Spleen (tissue), 11 donors: ENCODE data around the gene ERCC4. TPM values are rescaled to one million over a fixed set of nuclear protein-coding genes. Genes with fewer than 3 reads are reported as not detected.

Experiments
- DNase-seq: peaks from one replicate; pipeline ENCODE4 v3.0.0-alpha.2; 2020
- H3K27ac ChIP-seq, 8 donors: fragments of 200-600 bp; sonication (generic) in 7 of 8; 1 replicate in 4 of 8; 2 replicates in 4 of 8; pipeline versions ENCODE4 v1.5.0 to v1.8.0; 2016 to 2021; ENCODE audit warnings: inconsistent platforms in 4 of 8, mild to moderate bottlenecking in 4 of 8, moderate library complexity in 1 of 8
- H3K27me3 ChIP-seq, 7 donors: fragments of 200-600 bp; sonication (generic) in 6 of 7; replicated peaks in 1 of 7; 1 replicate in 4 of 7; 2 replicates in 3 of 7; pipeline versions ENCODE4 v1.5.0 to v1.8.0; 2016 to 2021; ENCODE audit warnings: inconsistent platforms in 3 of 7, mild to moderate bottlenecking in 1 of 7
- H3K36me3 ChIP-seq, 6 donors: fragments of 200-600 bp; sonication (generic) in 5 of 6; 1 replicate in 4 of 6; 2 replicates in 2 of 6; pipeline versions ENCODE4 v1.5.0 to v1.8.0; 2016 to 2021; ENCODE audit warnings: inconsistent platforms in 2 of 6
- H3K4me1 ChIP-seq, 6 donors: fragments of 200-600 bp; sonication (generic) in 5 of 6; 1 replicate in 3 of 6; 2 replicates in 3 of 6; pipeline versions ENCODE4 v1.5.0 to v1.8.0; 2016 to 2021; ENCODE audit warnings: inconsistent platforms in 3 of 6
- H3K4me3 ChIP-seq, 8 donors: fragments of 200-600 bp; sonication (generic) in 7 of 8; 1 replicate in 4 of 8; 2 replicates in 4 of 8; pipeline versions ENCODE4 v1.5.0 to v1.8.0; 2016 to 2021; ENCODE audit warnings: inconsistent platforms in 4 of 8, mild to moderate bottlenecking in 4 of 8, moderate library complexity in 2 of 8
- H3K9me3 ChIP-seq, 8 donors: fragments of 200-600 bp; sonication (generic) in 7 of 8; 1 replicate in 4 of 8; 2 replicates in 4 of 8; pipeline versions ENCODE4 v1.5.0 to v1.8.0; 2016 to 2021; ENCODE audit warnings: inconsistent platforms in 4 of 8
- POLR2A ChIP-seq, 3 donors: fragments of 450-650 bp; IDR thresholded peaks; one replicate each; pipeline ENCODE4 v1.5.1; 2017; ENCODE audit warnings: antibody characterized with exemption in 3 of 3, mild to moderate bottlenecking in 1 of 3
- POLR2AphosphoS5 ChIP-seq, 3 donors: sonication (generic); formaldehyde crosslinking; IDR thresholded peaks; one replicate each; pipeline ENCODE4 v1.5.1; 2017; ENCODE audit warnings: antibody characterized with exemption in 3 of 3
- WGBS, 5 donors: extraction: QIAGEN DNeasy Blood & Tissue Kit in 3 of 5; methylation state at CpG; one replicate each; pipeline versions ENCODE4 v1.1.5 to v1.1.7; 2013 to 2018; 5-methylcytosine and 5-hydroxymethylcytosine counted together
- intact Hi-C: fragments of 100-400 bp; cut with DNase I; formaldehyde crosslinking; loops from one replicate; pipeline ENCODE4 v1.15.0; 2023; ENCODE audit warnings: low total_unique reads
- polyA plus RNA-seq, 3 donors: library from polyadenylated mRNA; stranded (reverse); fragments of 200-250 nt; gene quantifications; one replicate each; pipeline ENCODE4 v1.2.1, GENCODE V29; 2013
- total RNA-seq, 7 donors: library from RNA; depleted of rRNA in 3 of 7; stranded (reverse); fragments of >200 nt in 3 of 7; fragmentation: NEBNext Ultra II Directional in 4 of 7; extraction: Animal tissue kit (Norgen Biotek cat#: 25700) in 4 of 7; gene quantifications; one replicate each; pipeline versions ENCODE4 v1.1.0 to v1.2.1, GENCODE V29; 2016 to 2021
- TF ChIP-seq, protein P1 (sequence below), 11 experiments: fragments of 200-600 bp in 7 of 11; fragments of 450-650 bp in 4 of 11; sonication (generic) in 4 of 11; IDR thresholded peaks in 8 of 11; conservative IDR thresholded peaks in 3 of 11; 1 replicate in 7 of 11; 2 replicates in 4 of 11; pipeline versions ENCODE4 v1.4.0 to v1.8.0; 2016 to 2021; ENCODE audit warnings: antibody characterized with exemption in 11 of 11, inconsistent platforms in 4 of 11, mild to moderate bottlenecking in 1 of 11
- donor health status: healthy with polysubstance abuse.
- donor health status: DM: no; HTN: no; CAD: no; lungs with moderate emphysema.
- donor health status: DM: no; HTN: no; CAD: no.
- donor health status: Bipolar disorder and iron deficiency.
- donor health status: healthy.
- donor health status: DM: no; HTN: no; CAD: no.
- donor health status: DM: yes; HTN: yes; CAD: no.

The ERCC4 gene
- total and polyA plus RNA-seq, 10 donors: 1.1 to 15.2 (median 9.1) TPM

- TF ChIP-seq POLR2A (IDR thresholded peaks at IDR 0.05): no peak
- TF ChIP-seq POLR2AphosphoS5 (IDR thresholded peaks at IDR 0.05): no peak
- TF ChIP-seq, protein P1, sequence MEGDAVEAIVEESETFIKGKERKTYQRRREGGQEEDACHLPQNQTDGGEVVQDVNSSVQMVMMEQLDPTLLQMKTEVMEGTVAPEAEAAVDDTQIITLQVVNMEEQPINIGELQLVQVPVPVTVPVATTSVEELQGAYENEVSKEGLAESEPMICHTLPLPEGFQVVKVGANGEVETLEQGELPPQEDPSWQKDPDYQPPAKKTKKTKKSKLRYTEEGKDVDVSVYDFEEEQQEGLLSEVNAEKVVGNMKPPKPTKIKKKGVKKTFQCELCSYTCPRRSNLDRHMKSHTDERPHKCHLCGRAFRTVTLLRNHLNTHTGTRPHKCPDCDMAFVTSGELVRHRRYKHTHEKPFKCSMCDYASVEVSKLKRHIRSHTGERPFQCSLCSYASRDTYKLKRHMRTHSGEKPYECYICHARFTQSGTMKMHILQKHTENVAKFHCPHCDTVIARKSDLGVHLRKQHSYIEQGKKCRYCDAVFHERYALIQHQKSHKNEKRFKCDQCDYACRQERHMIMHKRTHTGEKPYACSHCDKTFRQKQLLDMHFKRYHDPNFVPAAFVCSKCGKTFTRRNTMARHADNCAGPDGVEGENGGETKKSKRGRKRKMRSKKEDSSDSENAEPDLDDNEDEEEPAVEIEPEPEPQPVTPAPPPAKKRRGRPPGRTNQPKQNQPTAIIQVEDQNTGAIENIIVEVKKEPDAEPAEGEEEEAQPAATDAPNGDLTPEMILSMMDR (IDR thresholded peaks at IDR 0.05 in 8 of 11, conservative IDR thresholded peaks at IDR 0.05 in 3 of 11): no peak
- DNase-seq: no peak
- H3K27ac ChIP-seq: no peak overlapping the region
- intact Hi-C loops: no loop called here
- H3K27me3 ChIP-seq: no peaks in the 10 kb centered on the region
- no peaks in the 10 kb centered on the region for H3K4me1 ChIP-seq
- peaks cover 0 to 100% (median 49%) of the 10 kb centered on the region in 6 donors for H3K36me3 ChIP-seq
- no peak overlapping the region for H3K4me3 ChIP-seq
- H3K9me3 ChIP-seq: no peaks in the 10 kb centered on the region
- WGBS, 5 donors: 71 to 96% (median 77%) methylated on average over 2 of the region's 2 CpGs
Observed at GRCh38 chr16:13936155-13936554, 16.2 kb downstream of the ERCC4 start.

- WGBS, 5 donors: 65 to 87% (median 70%) methylated on average over 3 of the region's 3 CpGs
- Histone ChIP-seq H3K9me3 (no peaks in the 10 kb centered on the region), H3K36me3 (peaks cover 0 to 100% (median 46%) of the 10 kb centered on the region in 6 donors), H3K4me1 (no peaks in the 10 kb centered on the region), H3K27me3 (no peaks in the 10 kb centered on the region), H3K27ac (no peak overlapping the region), H3K4me3 (no peak overlapping the region)
- intact Hi-C loops: no loop called here
- no peak for DNase-seq
- TF ChIP-seq, protein P1 (IDR thresholded peaks at IDR 0.05 in 8 of 11, conservative IDR thresholded peaks at IDR 0.05 in 3 of 11): no peak
- TF ChIP-seq POLR2A (IDR thresholded peaks at IDR 0.05) (no peak), POLR2AphosphoS5 (IDR thresholded peaks at IDR 0.05) (no peak)
Observed at GRCh38 chr16:13936596-13937081, 16.7 kb downstream of the ERCC4 start.

DNA sequence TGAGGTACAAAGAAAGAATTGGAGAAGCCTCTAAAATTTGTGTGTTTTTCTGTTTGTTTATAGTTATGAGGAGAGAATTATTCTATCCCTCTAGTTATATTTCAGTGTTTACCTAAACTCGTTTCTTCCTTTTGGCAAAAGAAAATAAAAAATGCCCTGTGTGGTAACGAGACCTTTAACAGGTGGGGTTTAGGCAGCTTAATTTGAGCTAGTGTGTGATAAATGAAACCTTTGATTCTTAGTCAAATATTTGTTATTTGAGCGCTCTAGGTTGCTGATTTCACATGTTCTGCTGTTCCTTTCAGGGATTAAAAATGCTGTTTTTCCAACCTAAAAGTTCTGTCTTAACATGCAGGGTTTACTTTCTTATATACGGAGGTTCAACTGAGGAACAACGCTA, 17.5 kb downstream of the ERCC4 start:
- Histone ChIP-seq H3K36me3 (peaks cover 0 to 97% (median 43%) of the 10 kb centered on the region in 6 donors), H3K27ac (no peak overlapping the region), H3K4me1 (no peaks in the 10 kb centered on the region), H3K27me3 (no peaks in the 10 kb centered on the region), H3K9me3 (no peaks in the 10 kb centered on the region), H3K4me3 (no peak overlapping the region)
- intact Hi-C loops: no loop called here
- TF ChIP-seq, protein P1 (IDR thresholded peaks at IDR 0.05 in 8 of 11, conservative IDR thresholded peaks at IDR 0.05 in 3 of 11): no peak
- TF ChIP-seq POLR2AphosphoS5 (IDR thresholded peaks at IDR 0.05): no peak
- no peak for TF ChIP-seq POLR2A (IDR thresholded peaks at IDR 0.05)
- no peak for DNase-seq
- WGBS, 5 donors: 93 to 99% (median 96%) methylated on average over 5 of the region's 5 CpGs

- H3K4me1 ChIP-seq: no peaks in the 10 kb centered on the region
- no peaks in the 10 kb centered on the region for H3K9me3 ChIP-seq
- peaks cover 0 to 92% (median 42%) of the 10 kb centered on the region in 6 donors for H3K36me3 ChIP-seq
- H3K27ac ChIP-seq: no peak overlapping the region
- no peak overlapping the region for H3K4me3 ChIP-seq
- H3K27me3 ChIP-seq: no peaks in the 10 kb centered on the region
- WGBS, 5 donors: 92 to 97% (median 95%) methylated on average over 4 of the region's 4 CpGs
- no peak for DNase-seq
- TF ChIP-seq, protein P1 (IDR thresholded peaks at IDR 0.05 in 8 of 11, conservative IDR thresholded peaks at IDR 0.05 in 3 of 11): no peak
- TF ChIP-seq POLR2A (IDR thresholded peaks at IDR 0.05): no peak
- no peak for TF ChIP-seq POLR2AphosphoS5 (IDR thresholded peaks at IDR 0.05)
- intact Hi-C loops: no loop called here
Observed at GRCh38 chr16:13938480-13938879, 18.5 kb downstream of the ERCC4 start.
